NCI-H1105 treated with DMSO at 0.1 percent for 48 hours (cell line): ENCODE measurements around the gene BEST2.
"Not testable (repeated sequence)": the region's sequence is repeated elsewhere in the genome, so short reads cannot be mapped to it uniquely, and the experiment has no call there.

Experiments
- DNase-seq: peaks from one replicate; lab custom pipeline; 2025; lab: John Stamatoyannopoulos, UW

BEST2 gene

DNA sequence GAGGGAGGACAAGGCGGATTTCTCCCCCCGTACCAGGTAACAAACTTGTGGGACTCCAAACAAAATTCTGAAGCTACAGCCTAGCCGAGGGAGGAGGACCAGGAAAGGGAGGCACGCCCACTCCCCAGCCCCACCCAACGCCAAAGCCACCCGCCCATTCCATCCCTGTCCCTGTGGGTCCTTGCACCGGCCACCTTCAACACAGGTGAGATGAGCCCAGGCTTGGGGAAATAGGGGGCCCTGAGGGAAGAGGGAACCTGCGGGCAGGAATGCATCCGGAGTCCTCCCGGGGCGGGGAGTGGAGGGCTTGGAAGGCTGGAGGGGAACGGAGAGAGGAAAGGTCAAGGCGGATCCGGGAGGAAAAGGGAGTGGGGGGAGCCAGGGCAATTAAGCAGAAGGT lies at the start of gene BEST2:
Gene BEST2, plus strand, starts transcription at position 157 of the 400 bp plus-strand sequence. CDS start 802 bp downstream, outside the sequence.
- no peak for DNase-seq

DNA sequence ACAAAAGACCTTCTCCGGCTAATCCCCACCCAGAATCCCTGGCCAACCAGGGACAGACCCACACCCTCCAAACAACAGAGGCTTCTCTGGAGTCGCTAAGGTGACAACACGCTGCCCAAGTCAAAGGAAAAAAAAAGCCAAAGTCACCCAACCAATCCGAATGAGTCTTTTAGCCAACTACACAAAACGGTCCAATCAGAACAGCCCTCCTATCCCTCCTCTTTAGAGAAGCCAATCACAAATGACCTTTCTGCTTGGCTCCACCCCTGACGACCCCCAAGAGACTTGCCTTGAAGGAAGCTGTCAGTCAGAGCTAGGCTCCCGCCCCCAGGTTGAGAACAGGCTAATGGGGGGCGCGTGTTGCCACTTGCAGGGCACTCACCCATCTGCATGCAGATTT lies 48.5 kb upstream of the BEST2 start:
- DNase-seq, result peak; percentile 55

DNA sequence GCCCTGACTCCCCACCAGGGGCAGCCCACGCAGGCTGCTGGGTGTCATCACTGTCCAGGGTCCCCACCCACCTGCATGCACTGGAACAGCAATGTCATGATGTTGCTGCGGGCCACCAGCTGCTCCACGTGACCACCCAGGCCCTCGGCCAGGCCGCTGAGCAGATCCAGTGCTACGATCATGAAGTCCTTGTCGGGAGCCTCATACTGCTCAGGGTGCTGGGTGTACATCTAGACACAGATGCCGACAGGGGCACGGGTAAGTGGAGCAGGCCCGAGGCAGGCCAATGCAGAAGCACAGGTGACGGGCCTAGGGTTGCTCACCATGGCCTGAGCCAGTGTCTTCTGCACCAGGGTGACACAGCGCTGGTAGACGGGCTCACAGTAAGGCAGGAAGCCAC lies 46.4 kb upstream of the BEST2 start:
- DNase-seq, result no peak

DNA sequence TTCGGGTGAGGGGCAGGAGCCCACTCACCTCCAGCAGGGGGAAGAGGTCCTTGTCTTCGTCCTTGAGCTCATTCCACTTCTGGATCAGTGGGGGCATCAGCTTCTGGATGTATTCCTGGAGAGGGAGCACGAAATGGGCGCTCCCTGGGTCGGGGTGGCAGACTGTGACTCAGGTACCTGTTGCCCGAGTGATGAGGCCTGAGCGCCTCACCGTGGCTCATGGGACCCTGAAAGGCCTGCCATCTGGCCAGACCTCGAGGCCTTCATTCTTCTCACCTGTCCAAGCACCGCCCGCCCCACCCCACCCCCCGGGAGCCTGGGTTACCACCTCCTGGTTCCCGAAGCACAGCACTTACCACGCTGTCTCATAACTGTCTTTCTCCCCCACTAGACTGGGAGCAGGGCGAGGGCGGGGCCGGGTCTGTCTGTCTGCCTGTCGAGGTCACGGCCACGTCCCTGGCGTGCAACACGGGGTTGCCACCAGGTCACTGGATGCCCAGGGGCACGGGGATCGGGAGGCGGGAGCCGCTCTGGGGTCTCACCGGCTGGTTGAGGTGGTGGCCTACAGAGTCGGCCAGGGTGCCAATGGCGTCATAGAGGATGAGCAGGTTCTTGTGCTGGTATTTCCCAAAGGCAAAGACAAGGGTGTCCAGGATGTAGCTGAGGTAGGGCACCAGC lies 45.8 kb upstream of the BEST2 start:
- DNase-seq, result no peak

DNA sequence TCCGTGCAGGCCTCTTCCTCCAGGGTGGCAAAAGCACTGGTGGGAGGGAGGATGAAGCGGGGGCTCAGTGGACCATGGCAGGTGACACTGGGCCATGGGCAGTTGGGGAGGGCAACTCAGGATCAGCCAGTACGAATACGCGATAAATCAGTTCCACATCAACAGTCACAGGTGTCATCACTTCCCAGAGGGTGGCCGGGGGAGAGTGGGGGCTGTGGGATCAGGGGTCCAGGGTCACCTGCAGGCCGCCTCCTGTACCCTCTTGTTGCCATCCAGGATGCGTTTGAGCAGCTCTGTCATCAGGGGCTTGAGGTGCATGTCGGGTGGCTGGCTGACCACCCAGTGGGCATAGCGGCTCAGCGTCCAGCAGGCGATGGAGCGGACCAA lies 45.3 kb upstream of the BEST2 start:
- no peak for DNase-seq

DNA sequence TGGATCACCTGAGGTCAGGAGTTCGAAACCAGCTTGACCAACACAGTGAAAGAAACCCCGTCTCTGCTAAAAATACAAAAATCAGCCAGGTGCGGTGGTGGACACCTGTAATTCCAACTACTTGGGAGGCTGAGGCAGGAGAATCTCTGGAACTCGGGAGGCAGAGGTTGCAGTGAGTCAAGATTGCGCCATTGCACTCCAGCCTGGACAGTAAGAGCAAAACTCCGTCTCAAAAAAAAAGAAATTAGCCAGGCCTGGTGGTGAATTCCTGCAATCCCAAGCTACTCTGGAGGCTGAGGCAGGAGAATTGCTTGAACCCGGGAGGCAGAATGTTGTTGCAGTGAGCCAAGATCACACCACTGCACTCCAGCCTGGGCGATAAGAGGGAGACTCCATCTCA lies 43.0 kb upstream of the BEST2 start:
- DNase-seq, result no peak

DNA sequence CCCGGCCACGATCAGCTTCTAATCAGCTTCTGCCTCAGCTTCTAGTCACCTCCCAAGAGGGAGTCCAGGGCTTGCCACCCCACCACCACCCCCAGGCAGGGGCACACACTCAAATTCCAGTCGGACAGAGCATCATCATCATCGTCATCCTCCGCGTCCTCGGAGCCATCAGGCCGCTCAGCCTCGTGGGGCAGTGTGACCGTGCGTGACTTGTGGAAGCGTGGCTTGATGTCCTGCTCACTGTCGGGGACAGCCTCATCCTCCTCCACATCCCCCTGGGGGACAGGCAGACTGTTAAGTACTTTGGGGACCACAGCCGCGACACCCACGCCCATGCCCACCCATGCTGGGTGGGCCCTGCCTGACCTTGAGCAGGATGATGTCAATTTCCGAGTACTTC lies 40.4 kb upstream of the BEST2 start:
- DNase-seq, result no peak

DNA sequence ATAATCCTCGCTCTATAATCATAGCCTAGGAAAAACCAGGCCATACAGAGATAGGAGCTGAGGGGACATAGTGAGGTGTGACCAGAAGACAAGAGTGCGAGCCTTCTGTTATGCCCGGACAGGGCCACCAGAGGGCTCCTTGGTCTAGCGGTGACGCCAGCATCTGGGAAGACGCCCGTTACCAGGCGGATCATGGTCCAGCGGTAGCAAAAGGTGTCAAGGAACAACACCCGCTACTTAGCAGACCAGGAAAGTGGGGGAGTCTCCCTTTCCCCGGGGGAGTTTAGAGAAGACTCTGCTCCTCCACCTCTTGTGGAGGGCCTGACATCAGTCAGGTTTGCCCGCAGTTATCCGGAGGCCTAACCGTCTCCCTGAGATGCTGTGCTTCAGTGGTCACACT lies 39.5 kb upstream of the BEST2 start:
- DNase-seq, result not testable (repeated sequence)

DNA sequence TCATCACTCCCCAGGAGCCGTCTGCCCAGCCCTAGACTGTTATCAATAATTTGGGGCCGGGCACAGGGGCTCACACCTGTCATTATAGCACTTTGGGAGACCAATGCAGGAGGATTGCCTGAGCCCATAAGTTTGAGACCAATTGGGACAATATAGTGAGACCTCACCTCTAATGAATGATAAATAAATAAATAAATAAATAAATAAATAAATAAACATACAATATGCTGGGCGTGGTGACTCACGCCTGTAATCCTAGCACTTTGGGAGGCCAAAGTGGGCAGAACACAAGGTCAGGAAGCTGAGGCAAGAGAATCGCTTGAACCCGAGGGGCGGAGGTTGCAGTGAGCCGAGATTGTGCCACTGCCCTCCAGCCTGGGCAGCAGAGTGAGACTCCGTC lies 38.3 kb upstream of the BEST2 start:
- not testable (repeated sequence) for DNase-seq

DNA sequence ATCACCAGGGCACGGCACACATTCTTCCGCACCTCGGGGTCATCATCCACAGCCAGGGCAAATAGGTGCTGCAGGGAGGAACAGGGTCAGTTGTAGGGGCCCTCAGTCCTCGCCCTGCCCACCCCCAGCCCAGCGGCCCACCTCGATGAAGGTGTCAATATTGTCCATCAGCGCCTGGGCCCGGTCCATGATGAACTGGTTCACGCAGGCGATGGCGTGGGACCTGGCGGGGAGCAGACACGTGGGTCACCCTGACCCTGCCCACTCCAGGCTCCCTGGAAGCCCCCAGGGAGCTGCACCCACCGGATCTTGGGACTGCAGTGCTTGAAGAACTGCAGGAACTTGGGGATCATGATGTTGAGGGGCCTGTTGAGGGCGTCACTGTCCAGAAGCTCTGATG lies 36.5 kb upstream of the BEST2 start:
- DNase-seq, result no peak

DNA sequence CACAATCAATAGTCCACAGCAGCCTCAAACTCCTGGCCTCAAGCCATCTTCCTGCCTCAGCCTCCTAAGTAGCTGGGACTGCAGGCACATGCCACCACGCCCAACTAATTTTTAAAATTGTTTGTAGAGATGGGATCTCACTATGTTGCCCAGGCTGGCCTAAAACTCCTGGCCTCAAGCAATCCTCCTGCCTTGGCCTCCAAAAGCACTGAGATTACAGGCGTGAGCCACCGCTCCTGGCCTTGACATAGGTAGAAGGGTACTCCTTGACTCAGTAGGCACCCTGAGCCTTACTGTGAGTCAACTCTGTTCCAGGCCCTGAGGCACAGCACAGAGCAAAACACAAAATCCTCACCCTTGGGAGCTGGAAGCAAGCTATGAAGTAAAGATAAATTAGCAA lies 35.7 kb upstream of the BEST2 start:
- DNase-seq, result no peak

DNA sequence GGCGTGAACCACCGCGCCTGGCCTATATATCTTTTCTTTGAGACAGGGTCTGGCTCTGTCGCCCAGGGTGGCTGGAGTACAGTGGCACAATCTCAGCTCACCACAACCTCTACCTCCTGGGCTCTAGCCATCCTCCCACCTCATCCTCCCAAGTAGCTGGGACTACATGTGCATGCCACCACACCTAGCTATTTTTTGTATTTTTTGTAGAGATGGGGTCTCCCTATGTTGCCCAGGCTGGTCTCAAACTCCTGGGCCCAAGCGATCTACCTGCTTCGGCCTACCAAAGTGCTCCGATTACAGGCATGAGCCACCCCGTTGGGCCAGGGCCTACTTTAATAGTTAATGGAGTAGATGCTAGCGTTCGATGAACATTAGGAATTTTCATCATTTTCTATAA lies 31.3 kb upstream of the BEST2 start:
- no peak for DNase-seq

DNA sequence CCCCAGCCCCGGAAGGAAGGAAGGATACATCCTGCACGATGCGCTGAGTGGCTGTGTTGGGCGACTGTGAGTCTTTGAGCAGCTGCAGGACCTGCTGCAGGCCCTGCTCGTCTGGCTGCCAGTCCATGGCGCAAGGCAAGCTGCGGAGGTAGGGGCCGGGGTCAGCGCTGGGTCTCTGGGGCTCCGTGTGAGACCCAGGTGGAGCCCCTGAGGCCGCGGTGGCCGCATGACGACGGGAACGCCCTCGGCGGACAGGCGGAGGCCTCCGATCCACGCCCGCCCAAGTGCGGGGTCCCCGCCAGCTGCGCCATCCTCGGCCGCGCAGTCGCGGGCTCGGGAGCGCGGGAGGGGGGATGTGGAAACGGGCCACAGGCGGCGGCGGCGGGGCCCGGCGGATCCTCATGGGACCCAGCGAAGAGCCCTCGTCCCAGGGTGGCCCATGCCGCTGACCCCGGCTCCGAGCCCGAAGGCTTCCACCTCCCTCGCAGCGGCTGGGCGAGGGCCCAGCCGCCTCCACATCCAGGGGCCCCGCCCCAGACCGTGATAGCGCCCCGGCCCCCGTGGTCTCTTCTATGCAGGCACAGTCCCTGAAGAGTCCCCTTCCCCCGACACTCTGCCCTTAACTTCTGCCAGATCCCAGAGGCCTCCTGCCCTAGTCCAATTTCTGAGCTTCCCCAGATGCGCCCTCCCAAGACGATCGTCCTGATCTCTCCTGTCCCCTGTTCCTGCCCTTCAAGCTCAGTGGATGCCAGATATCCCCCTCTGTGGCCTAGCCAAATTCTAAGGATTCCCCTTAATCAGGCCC lies 30.5 kb upstream of the BEST2 start:
- DNase-seq, result no peak

DNA sequence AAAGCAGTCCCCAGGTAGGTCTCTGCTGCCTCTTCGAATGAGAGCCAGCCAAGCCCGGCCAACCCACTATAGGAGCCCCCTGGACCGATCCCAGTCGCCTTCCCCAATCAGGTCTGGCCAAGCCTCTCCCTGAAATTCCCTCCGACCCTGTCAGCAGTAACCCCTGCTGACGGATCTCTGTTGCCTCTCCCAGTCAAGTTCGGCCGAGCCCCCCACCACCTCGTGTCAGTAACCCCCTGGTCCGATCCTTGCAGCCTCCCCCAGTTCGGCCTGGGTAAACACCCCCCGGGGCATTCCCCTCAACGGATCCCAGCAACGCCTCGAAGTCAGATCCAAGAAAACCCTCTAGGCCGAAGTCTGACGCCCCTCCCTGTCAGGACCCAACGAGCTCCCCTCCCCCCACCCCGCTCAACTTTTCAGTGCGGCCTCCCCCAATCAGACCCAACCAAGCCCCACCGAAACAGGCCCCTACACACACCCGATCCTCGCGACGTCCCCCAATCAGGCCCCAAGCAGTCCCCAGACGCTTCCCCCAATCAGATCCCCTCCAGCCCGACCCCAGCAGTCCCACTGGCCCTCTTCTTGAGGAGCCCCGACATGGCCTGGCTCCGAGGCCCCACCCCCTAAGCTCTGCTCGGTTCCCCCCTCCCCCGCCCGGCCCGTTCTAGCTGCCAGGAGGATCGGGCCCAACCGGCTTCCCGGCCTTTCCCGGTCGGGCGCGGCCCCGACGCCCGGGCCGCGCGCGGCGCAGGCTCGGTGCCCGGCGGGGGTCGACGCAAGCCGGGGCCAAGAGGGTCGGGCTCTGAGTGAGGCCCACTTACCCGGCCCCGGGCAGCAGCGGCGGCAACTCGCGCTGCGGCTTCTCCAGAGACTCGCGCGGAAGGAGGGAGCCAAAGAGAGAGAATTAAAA lies 29.7 kb upstream of the BEST2 start:
- peak; percentile 26 for DNase-seq

DNA sequence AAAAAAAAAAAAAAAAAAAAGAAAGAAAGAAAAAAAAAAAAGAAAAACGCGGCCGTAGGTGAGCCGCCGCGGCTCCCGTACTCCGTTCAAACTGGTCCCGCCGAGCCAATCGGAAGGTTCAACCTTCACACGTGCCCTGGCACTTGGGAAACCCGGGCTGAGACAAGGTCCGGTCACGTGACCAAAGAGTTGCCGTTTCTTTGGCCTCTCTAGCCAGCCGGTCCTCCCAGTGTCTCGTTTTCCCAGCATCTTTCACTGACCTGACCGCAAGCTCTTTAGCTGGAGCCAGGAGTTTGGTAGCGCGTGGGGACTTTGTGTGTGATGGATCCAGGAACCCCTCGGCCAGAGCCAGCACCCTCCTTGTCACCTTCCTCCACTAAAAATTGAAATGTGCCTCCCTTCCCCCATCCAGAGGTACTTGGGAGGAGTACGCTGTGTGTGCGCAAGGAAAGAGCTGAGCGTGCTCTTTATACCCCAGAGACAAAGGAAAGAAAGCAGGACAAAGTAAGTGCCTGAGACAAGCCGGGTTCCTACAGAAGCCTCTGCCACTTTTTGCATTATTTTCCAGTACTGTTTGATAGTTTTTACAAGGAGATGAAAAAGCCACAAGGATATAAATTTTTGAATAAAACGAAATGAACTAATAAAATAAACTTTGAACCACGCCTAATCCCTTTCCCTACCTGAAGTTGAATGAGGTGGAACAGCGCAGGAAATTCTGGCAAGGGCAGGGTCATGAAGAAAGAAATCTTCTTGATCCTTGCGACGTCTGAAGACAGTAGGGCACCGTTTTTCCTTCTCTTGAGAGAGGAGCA lies 28.8 kb upstream of the BEST2 start:
- peak; percentile 98 for DNase-seq

DNA sequence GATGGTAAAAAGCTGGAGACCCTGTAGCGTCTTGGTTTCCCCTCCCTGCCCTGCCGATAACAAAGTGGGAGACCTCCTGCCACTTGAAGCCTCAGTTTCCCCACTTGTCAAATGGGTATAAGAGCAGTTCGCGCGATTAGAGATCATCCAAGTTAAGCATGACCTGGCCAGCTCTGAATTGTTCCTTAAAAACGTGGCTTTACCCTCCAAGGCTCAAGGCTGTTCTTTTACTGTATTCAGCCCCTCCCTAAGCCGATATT lies 28.3 kb upstream of the BEST2 start:
- no peak for DNase-seq

DNA sequence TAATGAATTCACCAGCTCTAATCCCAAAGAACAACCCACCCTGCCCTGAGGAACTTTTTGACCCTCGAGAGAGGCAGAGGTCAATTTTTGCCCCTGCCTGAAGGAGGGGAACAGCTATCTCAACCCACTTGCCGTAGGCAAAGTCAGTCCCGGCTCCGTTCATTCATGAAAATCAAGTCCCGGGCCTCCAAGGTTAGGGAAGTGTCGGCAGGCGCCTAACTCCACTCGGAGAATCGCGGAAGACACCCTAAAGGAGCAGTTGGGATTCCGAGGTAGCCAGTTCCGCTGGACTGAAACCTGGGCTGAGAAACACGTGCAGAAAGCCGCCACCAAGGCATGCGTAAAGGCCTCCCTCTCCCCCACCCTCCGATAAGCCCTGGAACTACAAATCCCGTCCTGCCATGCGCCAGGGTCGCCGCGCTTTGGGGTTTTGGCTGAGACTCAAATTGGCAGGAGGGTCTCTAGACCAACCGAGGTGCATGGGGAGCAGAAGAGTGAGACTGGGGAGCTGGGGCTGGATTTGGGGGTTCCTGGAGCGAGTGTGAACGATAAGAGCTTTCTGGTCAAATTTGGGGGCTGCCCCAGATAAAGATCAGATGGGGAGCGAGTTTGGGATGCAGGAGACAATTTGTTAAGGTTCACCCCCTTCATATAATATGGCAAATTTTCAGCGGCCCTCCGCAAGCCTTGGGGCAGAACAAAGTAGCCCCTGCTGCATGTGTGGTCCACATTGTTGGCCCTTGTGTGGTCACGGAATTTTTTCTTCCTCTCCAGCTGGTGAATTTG lies 27.8 kb upstream of the BEST2 start, which contains the start of gene TNPO2:
Gene TNPO2, minus strand, starts transcription at position 292 of the 786 bp plus-strand sequence. CDS start 2,955 bp downstream, outside the sequence.
- peak; percentile 79 for DNase-seq

DNA sequence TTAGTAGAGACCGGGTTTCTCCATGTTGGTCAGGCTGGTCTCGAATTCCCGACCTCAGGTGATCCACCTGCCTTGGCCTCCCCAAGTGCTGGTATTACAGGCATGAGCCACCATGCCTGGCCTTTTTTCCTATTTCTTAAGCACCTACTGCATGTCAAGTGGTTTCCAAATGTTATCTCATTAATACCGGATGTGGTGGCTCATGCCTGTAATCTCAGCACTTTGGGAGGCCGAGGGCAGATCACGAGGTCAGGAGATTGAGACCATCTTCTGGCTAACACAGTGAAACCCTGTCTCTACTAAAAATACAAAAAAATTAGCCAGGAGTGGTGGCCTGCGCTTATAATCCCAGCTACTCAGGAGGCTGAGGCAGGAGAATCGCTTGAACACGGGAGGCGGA lies 26.0 kb upstream of the BEST2 start:
- not testable (repeated sequence) for DNase-seq

DNA sequence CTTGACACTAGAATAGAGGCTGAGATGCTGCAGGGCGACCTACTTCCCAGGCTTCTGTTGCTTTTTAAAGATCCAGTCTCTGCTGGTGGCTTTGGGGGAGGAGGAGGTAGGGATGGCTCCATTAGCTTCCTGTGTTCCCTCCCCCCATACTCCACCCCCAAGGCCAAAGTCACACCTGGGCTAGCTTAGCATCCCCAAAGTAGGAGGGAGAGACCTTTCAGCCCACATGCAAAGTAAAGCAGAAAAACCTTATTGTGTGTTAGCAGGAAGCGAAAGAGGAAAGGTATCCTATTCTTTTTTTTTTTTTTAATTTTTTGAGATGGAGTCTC lies 24.6 kb upstream of the BEST2 start:
- no peak for DNase-seq

DNA sequence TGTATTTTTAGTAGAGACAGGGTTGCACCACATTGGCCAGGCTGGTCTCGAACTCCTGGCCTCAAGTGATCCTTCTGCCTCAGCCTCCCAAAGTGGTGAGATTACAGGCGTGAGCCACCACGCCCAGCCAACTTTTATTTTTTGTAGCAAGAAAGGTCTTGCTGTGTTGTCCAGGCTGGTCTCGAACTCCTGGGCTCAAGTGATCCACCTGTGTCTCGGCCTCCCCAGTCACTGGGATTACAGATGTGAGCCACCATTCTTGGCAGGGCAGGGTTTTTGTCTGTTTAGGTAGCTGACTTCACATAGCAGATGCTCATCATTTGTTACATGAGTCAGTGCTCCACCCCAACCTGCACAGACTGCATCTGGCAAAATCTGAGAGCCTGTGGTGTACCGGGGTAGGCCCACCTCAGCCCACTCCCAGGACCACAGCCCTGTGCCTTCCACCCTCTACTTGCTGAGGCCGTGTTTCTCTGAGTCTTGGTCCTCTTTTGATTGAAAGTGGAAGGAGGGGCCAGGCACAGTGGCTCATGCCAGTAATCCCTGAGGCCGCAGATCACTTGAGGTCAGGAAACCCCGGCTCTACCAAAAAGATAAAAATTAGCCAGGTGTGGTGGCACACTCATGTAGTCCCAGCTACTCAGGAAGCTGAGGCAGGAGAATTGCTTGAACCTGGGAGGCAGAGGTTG lies 23.7 kb upstream of the BEST2 start:
- no peak for DNase-seq

DNA sequence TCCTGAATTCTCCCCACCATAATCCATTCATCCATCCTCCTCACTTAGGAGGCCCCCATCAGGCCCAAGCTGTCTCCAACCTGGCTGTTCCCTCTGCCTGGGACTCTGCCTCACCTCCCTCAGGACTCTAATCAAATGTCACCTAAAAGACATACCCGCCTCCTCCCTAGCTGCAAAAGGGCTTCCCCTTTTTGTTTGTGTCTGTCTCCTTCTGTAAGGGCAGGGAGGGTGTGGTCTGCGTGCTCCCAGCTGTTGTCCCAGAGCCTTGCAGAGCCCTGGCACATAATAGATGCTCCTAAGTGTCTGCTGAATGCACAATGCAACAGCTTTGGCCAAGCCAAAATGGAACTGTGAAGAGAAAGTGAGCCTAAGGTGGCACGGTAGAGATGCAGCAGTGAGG lies 21.5 kb upstream of the BEST2 start:
- DNase-seq, result no peak
